Rectal smooth muscle tissue (tissue), 1 donor: ENCODE results near the gene PBRM1.

Source experiments
- H3K27ac ChIP-seq: one replicate; pipeline ENCODE4 v1.7.0; 2013; ENCODE audit warnings: low read depth, low read length, inconsistent platforms
- H3K27me3 ChIP-seq: one replicate; pipeline ENCODE4 v1.7.0; 2013; ENCODE audit warnings: low read length; ENCODE audit not compliant: control insufficient read depth, insufficient read depth
- H3K36me3 ChIP-seq: one replicate; pipeline ENCODE4 v1.7.0; 2013; ENCODE audit warnings: low read length; ENCODE audit not compliant: control insufficient read depth, insufficient read depth
- H3K4me1 ChIP-seq: one replicate; pipeline ENCODE4 v1.7.0; 2013; ENCODE audit warnings: low read length; ENCODE audit not compliant: control insufficient read depth, insufficient read depth
- H3K4me3 ChIP-seq: one replicate; pipeline ENCODE4 v1.7.0; 2013; ENCODE audit warnings: low read length
- H3K9ac ChIP-seq: one replicate; pipeline ENCODE4 v1.7.0; 2013; ENCODE audit warnings: low read length

The PBRM1 gene

DNA sequence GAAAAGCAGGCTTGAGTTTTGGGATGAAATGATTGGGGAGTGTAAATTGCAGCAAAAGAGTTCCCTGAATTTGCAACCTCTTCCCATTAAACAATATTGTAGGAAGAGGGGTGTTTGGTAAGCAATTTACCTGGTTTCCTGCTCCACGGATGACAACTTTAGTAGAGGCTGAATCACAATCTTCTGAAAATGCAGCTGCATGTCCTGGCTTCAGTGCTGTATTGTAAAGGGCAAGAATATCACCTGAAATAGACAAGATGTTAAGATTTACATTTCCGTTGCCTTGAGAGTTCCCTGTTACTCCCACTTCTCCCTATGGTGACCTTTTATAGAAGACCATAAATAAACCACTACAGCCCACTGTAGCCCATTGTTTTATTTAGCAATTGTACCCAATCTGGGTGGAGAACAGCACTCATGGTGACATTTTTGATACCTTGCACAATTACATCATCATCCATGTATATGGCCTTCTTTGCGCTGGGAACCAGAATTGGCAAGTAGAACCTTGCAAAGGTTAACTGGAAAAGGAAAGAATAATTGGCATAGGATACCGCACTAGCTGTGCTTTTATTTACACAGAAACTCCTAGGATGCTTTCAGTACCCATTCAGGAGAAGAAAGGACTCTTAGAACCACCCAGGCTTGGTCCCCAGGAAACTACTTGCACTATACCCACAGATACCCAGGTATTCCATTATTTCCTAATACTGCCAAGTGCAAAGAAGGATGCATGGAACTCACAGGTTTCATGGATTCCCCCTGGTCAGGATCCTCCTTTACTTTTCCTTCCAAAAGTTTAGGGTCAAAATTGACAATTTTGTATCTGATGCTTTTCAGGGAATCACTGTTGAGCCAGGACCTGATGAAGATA, 10.3 kb upstream of the PBRM1 start:
- no peak overlapping the region for H3K4me3 ChIP-seq
- no peaks in the 10 kb centered on the region for H3K4me1 ChIP-seq
- no peak overlapping the region for H3K9ac ChIP-seq
- no peak overlapping the region for H3K27ac ChIP-seq
- no peaks in the 10 kb centered on the region for H3K27me3 ChIP-seq
- peaks cover 47% of the 10 kb centered on the region for H3K36me3 ChIP-seq

DNA sequence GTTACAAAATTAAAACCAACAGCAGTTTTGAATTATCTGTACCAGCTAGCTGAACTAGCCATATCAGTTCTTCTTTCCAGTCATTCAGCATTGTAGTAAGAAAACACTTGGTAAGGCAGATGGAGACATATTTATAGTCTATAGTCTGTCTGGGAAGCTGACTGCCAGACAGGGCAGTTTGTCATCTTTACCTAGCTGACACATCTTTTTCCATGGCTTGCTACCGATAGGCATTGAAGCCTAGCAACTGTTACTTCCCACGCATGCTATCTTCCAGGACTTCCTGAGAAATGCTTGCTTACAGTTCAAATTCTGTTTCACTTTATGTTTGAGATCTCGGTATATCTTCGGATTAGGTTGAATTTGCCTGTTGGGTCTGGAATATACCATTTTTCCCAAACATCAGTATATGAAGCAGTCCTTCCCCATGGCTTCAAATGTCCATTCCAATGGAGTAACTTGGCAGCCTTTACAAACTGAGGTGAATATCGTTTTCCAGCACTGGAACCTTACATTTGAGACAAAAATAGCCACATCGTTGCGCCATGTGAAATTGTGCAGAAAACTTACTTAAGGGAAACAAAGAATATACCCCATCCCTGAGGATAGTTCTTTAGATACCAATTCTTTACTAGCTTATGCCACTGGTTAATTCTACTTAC, 8.9 kb upstream of the PBRM1 start:
- Histone ChIP-seq H3K36me3 (peaks cover 58% of the 10 kb centered on the region), H3K4me1 (no peaks in the 10 kb centered on the region), H3K27ac (no peak overlapping the region), H3K4me3 (no peak overlapping the region), H3K27me3 (no peaks in the 10 kb centered on the region), H3K9ac (no peak overlapping the region)

DNA sequence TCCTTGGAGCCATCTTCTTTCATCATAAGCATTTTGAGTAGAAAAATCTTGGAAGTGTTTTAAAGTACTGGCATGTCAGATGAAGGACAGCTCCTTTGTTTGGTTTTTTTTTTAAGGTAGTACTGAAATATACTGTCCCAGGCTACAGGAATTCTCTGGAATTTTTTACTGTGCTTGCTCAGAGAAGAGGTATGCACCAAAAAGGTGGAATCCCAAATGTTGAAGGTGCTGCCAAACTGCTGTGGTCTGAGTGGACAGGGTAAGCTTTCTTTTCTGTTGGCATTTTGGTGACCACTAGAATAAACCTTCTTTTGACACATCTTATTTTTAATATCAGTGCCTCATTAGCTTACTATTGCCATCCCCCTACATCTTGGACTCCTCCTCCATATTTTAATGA, 7.4 kb upstream of the PBRM1 start:
- Histone ChIP-seq H3K4me1 (no peaks in the 10 kb centered on the region), H3K27ac (no peak overlapping the region), H3K36me3 (peaks cover 71% of the 10 kb centered on the region), H3K9ac (no peak overlapping the region), H3K27me3 (no peaks in the 10 kb centered on the region), H3K4me3 (no peak overlapping the region)

DNA sequence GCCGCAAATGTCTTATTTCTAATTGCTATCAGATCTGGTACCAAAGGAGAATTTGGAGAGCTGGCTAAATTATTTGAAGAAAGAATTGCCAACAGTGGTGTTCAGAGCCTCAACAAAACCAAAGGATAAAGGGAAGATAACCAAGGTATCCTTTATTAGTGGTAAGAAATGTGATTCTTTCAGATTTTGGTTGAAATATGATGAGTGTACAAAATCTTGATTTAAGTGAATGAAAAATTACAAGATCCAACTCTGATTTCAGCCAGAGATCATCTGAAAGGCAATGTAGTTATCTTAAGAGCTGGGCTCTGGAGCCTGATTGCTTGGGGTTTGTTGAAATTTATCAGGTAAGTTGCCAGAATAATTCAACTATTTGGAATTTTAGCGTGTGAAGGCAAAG, 4.8 kb upstream of the PBRM1 start:
- Histone ChIP-seq H3K36me3 (peaks cover 62% of the 10 kb centered on the region), H3K4me1 (peaks cover 11% of the 10 kb centered on the region), H3K4me3 (no peak overlapping the region), H3K9ac (no peak overlapping the region), H3K27me3 (no peaks in the 10 kb centered on the region), H3K27ac (no peak overlapping the region)

DNA sequence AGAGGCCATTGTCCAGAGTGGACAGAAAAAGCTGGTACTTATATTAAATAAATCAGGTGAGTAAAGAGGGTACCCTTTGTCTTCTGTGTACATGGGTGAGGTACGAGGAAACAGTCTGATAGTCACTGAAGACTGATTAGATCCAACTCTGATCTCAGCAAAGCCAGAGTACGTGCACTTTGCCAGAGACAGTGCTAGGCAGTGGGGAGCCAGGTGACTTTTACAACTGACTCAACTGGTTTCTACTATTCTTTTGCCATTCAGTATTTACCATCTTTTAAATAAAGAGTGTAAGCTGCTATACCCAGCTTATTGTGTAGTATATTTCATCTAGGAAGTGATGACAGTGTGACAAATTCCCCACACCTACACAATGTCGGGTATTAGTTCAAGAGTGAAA, 3.4 kb upstream of the PBRM1 start:
- Histone ChIP-seq H3K27ac (no peak overlapping the region), H3K9ac (no peak overlapping the region), H3K36me3 (peaks cover 50% of the 10 kb centered on the region), H3K4me1 (peaks cover 17% of the 10 kb centered on the region), H3K27me3 (no peaks in the 10 kb centered on the region), H3K4me3 (no peak overlapping the region)

DNA sequence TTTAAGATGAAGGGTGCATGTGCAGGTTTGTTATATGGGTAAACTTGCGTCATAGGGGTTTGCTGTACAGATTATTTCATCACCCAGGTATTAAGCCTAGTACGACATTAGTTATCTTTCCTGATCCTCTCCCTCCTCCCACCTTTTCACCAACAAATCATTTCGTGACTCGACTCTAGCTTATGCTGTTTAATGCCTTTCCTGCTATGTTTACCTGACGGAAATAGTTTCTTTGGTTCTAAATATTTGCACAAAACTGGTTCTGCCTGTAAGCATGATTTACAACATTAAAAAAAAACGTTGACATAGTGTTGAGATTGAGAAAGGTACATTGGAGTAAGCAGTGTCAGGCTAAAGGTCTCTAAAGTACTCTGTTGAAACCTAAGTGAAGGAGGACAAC, 2.6 kb upstream of the PBRM1 start:
- peaks cover 43% of the 10 kb centered on the region for H3K36me3 ChIP-seq
- no peaks in the 10 kb centered on the region for H3K27me3 ChIP-seq
- no peak overlapping the region for H3K27ac ChIP-seq
- no peak overlapping the region for H3K9ac ChIP-seq
- no peak overlapping the region for H3K4me3 ChIP-seq
- H3K4me1 ChIP-seq: peaks cover 17% of the 10 kb centered on the region

DNA sequence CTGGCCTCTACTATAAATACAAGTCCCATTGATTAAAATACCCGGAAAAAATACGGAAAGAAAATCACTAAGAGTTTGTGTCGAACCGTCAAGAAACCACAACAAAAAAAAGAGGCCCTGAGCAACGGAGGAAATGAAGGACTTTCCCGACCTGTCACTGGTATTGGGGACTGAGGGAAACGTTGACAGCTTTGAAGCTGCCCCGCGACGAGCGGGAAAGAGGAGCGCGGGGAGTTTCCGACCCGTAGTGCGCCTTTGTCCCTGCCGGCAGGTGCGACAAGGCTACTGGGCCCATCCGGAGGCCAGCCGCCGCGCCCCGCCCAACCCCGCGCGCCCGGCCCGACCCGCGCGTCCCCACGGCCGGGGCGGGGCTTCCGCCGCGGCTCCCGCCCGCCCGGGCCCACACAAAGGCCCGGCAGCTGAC, 416 bp downstream of the PBRM1 start:
- Histone ChIP-seq H3K36me3 (peaks cover 28% of the 10 kb centered on the region), H3K4me1 (peaks cover 17% of the 10 kb centered on the region), H3K27ac (peak overlapping the region; percentile 94), H3K27me3 (no peaks in the 10 kb centered on the region), H3K9ac (peak overlapping the region; percentile 84), H3K4me3 (peak overlapping the region; percentile 91)

DNA sequence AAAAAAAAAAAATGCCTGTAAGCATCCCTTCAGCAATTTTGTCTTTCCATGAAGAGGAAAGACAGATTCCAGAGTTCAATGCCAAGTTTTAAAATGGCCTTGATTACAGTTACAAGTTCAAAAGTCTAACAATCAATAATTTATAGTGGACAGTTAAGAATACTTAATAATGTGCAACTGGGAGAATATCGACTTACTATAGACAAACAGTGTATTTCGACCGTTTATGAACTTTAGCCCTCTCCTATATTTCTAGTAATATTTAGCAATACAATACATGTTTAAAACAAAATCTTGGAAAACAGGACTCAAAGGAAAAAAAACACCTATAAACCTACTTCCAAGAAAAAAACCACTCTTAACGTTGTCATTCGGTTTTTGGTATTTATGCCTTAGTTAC, 1.5 kb downstream of the PBRM1 start:
- Histone ChIP-seq H3K4me1 (peaks cover 17% of the 10 kb centered on the region), H3K36me3 (peaks cover 19% of the 10 kb centered on the region), H3K4me3 (no peak overlapping the region), H3K9ac (no peak overlapping the region), H3K27ac (no peak overlapping the region), H3K27me3 (no peaks in the 10 kb centered on the region)

DNA sequence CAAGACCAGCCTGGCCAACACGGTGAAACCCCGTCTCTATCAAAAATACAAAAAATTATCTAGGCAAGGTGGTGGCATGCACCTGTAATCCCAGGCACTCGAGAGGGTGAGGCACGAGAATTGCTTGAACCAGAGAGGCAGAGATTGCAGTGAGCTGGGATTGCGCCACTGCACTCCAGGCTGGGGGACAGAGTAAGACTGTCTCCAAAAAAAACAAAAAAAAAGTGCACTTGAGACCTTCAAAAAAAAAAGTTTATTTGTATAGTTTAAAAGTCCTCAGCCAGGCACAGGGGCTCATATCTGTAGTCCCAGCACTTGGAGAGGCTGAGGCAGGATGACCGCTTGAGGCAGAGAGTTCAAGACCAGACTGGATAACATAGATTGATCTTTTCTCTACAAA, 2.1 kb downstream of the PBRM1 start:
- H3K9ac ChIP-seq: no peak overlapping the region
- H3K27me3 ChIP-seq: no peaks in the 10 kb centered on the region
- no peak overlapping the region for H3K27ac ChIP-seq
- H3K4me3 ChIP-seq: no peak overlapping the region
- peaks cover 18% of the 10 kb centered on the region for H3K36me3 ChIP-seq
- peaks cover 17% of the 10 kb centered on the region for H3K4me1 ChIP-seq

DNA sequence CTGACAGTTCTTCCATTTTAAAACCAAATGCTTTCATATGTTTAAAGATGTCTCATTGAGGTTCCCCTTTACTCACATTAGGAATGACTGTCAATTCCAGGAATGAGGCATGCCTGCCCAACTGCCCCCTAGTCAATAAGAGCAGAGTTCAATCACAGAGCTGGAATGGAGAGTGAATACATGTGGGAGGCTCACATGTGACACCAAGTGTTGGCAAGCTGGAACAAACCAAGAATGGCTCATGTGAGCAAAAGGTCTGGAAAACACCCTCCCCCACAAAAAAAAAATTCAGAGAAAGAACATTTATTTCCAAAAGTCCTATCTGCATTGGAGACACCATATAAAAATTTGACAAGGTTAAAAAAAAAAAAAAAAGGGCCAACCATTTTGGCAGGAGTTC, 3.7 kb downstream of the PBRM1 start:
- Histone ChIP-seq H3K27ac (no peak overlapping the region), H3K9ac (no peak overlapping the region), H3K4me3 (no peak overlapping the region), H3K27me3 (no peaks in the 10 kb centered on the region), H3K36me3 (peaks cover 16% of the 10 kb centered on the region), H3K4me1 (peaks cover 17% of the 10 kb centered on the region)

DNA sequence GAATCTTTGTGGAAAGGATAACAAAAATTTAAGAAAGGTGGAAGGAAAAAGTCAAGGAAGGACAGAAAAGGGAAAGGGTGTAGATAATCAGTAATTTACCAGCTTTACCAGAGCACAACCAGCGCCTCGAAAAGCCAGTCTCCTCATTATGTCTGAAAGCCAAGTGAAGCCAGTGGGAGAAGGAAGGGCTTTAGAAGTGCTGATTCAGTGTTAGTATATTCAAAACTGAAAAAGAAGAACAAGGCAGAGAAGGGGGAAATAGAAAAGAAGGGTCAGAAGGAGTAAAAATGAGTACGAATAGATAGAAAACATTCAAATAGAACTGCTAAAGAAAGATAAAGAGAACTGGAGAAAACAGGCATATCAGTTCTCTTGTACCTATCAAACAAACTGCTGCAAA, 4.1 kb downstream of the PBRM1 start:
- Histone ChIP-seq H3K4me1 (peaks cover 13% of the 10 kb centered on the region), H3K27me3 (no peaks in the 10 kb centered on the region), H3K9ac (no peak overlapping the region), H3K27ac (no peak overlapping the region), H3K36me3 (peaks cover 16% of the 10 kb centered on the region), H3K4me3 (no peak overlapping the region)

DNA sequence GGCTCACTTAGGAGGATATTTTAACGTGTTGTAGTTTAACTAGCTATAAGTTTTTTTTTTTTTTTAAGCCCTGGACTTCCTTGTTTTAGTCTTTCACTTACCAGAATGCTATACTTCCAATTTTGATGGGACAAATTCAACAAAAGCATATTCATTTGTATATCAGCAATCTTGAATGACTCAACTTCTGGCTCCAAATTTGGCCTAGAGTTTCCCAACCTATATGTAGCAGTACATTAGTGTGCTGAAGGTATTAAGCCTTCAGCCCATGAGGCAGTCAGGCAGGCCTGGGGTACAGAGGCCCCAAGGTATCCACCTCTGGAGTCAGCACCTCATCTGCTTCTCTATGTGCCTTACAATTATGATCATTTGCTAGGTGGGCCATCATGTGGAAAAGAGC, 5.9 kb downstream of the PBRM1 start:
- Histone ChIP-seq H3K27ac (no peak overlapping the region), H3K36me3 (peaks cover 19% of the 10 kb centered on the region), H3K4me1 (peaks cover 7% of the 10 kb centered on the region)

DNA sequence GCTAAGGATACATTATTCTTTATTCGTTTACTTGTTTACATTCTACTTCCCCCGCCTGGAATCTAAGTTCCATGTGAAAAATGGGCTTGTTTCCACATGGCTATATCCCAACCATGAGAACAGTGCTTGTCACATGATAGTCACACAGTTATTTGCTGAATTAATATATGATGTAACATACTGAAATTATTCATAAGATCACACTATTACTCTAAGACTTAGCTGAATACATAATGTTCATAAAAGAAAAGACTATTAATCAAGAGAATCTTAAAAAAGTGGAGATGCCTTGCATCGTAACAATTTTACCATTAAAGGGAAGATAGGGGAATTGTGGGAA, 6.5 kb downstream of the PBRM1 start:
- Histone ChIP-seq H3K27ac (no peak overlapping the region), H3K27me3 (no peaks in the 10 kb centered on the region), H3K9ac (no peak overlapping the region), H3K36me3 (peaks cover 21% of the 10 kb centered on the region), H3K4me1 (peaks cover under 1% of the 10 kb centered on the region), H3K4me3 (no peak overlapping the region)

More for the DNA sequence above, 5.9 kb downstream of the PBRM1 start:
- Histone ChIP-seq H3K9ac (no peak overlapping the region), H3K4me3 (no peak overlapping the region), H3K27me3 (no peaks in the 10 kb centered on the region)
